ENCODE results near the gene SEM1. TPM values are rescaled to one million over a fixed set of nuclear protein-coding genes. Genes with fewer than 3 reads are reported as not detected.

SEM1 gene
- total and polyA plus RNA-seq, 9 of the 15 experiments (the other 6 are each of a cell fraction or from before 2014, with no cell fraction given) = 74.7 to 938 (median 454) TPM

GRCh38 chr7:96720843-96721242 lies 11.2 kb upstream of the SEM1 start (continued):
- TF ChIP-seq ATF3 (IDR thresholded peaks at IDR 0.05) (peak; percentile 89), ATF3 (CRISPR knock-in tag; conservative IDR thresholded peaks at IDR 0.05) (no peak), ZNF41 (CRISPR knock-in tag; conservative IDR thresholded peaks at IDR 0.05) (no peak), CHCHD3 (CRISPR knock-in tag; IDR thresholded peaks at IDR 0.05) (no peak), ZBTB1 (CRISPR knock-in tag; IDR thresholded peaks at IDR 0.05; ENCODE audit: borderline replicate concordance, low read depth) (no peak), CTBP1 (IDR thresholded peaks at IDR 0.05; ENCODE audit: borderline replicate concordance) (no peak), ZBTB40 (IDR thresholded peaks at IDR 0.05) (peak; percentile 36; the same call in 1 of the 2 replicates), ZBTB40 (CRISPR knock-in tag; IDR thresholded peaks at IDR 0.05) (no peak), NFIC (IDR thresholded peaks at IDR 0.05) (peak; percentile 87), HDAC3 (IDR thresholded peaks at IDR 0.05; ENCODE audit: borderline replicate concordance, partially characterized antibody) (no peak), ATF7 (IDR thresholded peaks at IDR 0.05) (peak; percentile 85), PCBP2 (IDR thresholded peaks at IDR 0.05; ENCODE audit: low read depth, low read length, poor library complexity, severe bottlenecking) (no peak), SOX6 (IDR thresholded peaks at IDR 0.05) (peak; percentile 29; the same call in 1 of the 2 replicates), EGR1 (conservative IDR thresholded peaks at IDR 0.05) (no peak), E2F6 (IDR thresholded peaks at IDR 0.05; ENCODE audit: borderline replicate concordance in 1 of 2, extremely low read depth in 1 of 2, insufficient read depth in 1 of 2, insufficient read length in 1 of 2, low read depth in 1 of 2, low read length in 1 of 2, poor library complexity in 1 of 2, severe bottlenecking in 1 of 2) (no peak), GABPA (tag; conservative IDR thresholded peaks at IDR 0.05; ENCODE audit: low read depth) (no peak), IRF2 (CRISPR knock-in tag; IDR thresholded peaks at IDR 0.05) (no peak), MEF2A (IDR thresholded peaks at IDR 0.05; ENCODE audit: control insufficient read depth, low read depth, low read length) (no peak), ZNF780A (CRISPR knock-in tag; IDR thresholded peaks at IDR 0.05) (no peak)
